ENCODE measurements around the gene PPM1H.

The PPM1H gene

DNA sequence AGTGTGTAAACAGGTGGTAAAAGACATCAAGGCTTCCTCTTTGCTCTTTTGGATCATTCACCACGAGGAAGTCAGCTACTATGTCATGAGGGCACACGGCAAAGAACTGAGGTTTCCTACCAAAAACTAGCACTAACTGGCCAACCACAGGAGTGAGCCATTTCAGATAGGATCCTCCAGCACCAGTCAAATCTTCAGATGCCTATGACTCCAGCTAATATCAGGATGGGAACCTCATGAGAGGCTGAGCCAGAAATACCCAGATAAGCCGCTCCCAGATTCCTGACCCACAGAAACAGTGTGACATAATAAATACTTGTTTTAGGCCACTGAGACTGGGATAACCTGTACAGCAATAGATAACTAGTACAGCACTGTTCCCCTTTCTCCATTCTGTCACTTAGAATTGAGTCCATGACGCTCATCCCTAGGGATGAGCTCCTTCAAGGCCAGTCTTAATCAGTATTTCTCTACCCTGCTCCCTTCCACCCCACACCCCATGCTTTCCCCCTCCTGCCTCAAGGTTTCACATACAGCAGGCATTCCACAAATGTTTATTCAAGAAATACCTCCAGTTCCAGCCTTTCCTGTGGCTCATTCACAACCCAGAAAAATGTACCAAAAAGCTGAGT is 68.4 kb downstream of the PPM1H start:
- no peak for DNase-seq

DNA sequence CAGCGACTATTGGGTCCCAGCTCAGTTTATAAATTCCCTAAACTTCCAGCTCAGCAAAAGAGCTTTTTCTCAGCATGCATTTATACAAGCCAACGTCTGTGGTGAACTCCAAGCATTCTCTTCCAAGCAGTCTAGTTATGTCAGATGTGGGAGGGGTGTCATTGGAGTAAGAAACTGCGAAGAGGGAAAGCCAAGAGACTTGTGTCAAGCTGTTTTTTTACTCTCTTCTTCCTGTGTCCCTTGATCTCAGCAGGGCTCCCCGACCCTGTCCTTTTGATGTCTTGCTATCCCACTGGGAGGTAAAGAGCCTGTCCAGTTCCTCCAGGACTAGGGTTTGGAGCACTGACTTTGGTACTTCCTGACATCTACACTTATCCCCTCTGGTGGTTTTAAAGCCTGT is 69.0 kb downstream of the PPM1H start:
- DNase-seq = no peak

DNA sequence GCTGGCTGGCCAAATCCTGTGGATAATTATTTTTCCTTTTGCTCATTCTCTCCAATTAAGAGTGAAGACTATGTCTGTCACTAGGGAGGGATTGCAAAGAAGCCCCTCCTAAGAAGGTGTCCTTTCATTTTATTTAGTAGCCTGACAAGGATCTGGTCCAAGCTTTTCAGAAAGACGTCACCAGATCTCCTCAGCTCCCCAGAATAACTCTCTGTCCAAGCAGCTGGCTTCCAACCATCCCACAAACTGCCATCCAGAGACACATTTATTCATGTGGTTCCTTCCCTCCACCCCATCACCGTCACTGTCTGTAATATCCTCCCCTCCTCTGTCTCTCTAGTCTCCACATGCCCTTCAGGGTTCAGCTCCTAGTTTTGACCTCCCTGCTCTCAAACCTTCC is 69.9 kb downstream of the PPM1H start:
- DNase-seq = no peak

DNA sequence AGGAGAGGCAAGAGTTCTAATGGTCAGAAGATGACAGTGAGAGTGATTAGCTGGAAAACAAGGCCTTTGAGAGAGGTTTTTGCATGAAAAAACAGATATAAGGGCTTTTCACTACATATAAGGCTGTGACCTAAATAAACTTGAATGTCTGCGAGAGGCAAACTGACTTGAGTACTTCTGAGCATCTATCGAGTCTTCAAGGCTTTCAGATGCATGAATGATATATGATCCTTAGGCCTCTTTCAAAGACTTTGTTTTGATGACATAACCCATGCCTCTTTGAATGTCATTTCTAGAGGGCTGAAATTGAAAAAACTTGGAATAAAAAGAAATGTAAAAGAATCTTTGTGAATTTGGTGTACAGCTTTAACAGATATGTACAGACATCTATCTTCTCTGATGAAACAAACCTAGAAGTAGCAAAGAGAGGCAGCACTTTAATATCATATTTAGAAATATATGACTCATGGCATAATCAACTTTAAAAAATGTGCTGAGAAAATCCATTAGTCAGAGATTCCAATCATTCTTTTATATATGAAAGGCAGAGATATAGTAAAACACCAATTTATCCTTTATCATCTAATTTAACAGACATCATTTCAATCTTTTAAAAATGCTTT is 72.6 kb downstream of the PPM1H start:
- DNase-seq = no peak

DNA sequence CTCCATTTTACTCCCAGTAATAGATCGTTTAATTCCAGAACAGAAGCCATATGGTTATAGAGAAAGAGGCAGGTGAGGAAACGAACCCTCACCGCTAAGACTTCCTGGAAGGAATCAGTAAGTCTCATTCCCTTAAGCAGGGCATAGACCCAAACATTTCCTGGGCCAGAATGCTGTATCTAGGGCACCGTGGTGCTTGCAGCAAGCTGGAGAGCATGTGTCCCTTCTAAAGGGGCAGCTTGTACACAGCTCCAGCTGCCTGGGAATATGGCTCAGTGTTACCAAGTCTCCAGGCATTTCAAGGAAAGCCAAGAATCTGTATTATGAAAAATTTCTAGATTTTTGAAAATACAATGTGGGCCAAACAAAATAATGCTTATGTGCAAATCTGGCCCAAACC is 73.4 kb downstream of the PPM1H start:
- no peak for DNase-seq

DNA sequence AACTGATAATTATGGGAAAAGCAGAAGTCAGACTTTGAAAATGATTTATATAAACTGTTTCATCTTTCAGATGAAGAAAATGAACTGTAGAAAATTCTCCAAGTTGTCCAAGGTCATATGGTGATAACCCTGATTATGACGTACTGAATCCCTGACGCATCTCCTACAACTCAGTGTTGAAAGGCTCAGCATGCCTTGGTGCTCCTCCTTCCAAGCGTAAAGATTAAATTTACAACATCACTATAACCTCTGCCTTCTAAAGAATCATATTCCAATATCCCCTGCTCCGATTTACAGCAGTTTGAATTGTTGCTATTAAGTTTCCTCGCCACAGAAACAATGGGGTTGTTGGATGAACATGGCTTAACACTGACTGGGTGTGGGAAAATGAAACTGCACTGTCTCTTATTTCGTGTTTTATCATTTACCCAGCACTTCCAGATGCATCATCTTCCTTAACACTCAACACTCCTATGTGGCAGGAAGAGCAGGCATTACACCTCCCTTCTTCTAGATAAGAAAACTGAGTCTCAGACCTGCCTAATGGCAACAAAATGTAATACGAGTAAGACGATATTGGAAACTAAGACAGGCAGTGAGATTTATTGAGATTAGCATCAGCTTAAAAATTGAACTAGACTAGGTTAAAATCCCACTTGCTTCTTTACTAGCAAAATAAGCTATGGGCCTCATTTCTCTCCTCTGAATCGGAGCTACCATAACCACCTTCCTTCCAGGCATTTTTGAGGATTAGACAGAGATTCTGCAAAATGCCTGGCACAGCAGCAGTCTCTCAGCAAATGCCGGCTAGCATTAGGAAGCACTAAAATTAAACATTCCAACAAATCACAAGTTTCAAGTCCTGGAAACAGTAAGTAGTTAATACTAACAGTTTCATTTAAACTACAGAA is 74.2 kb downstream of the PPM1H start:
- DNase-seq = no peak

DNA sequence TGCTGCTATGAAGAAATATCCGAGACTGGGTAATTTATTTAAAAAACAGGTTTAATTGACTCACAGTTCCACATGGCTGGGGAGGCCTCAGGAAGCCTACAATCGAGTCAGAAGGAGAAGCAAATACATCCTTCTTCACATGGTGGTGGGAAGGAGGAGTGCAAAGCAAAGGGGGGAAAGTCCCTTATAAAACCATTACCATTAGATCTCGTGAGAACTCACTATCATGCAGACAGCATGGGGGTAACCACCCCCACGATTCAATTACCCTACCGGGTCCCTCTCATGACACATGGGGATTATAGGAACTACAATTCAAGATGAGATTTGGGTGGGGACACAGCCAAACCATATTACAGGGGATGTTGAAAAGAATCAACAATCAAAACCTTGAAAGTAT is 74.9 kb downstream of the PPM1H start:
- no peak for DNase-seq

DNA sequence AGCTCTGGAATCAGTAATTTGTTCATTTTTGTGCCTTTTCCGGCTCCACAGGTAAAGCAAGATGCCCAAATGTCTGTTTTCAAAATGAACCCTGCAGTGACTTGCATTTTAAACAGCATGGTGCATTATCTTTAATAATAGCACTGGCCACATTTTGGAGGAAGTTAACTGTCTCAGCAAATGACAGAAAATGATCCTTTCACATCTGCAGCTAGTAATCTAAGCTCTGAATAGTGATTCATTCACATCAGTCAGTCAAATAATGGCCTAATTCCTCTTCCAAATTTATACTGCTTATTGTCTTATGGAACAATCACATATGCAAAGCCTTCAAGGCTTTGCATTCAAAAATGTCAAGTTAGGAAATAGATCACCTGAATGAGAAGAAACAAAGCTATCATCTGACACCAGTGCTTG is 75.6 kb downstream of the PPM1H start:
- DNase-seq = no peak

DNA sequence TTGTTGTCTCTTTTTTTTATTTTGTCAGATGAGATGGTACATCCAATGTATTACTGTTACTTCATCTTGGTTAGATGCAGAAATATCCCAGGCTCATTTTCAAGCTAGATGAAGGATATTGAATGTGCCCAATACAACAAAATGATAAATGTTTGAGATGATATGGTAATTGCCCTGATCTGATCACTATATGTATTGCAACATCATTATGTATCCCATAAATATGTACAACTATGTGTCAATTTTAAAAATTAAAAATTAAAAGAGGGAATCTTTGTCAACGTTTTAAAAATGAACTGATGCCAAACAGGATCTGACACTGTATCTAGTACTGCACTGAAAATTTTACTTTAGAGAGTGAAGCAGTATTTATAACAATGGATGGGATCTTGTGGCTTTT is 78.5 kb downstream of the PPM1H start:
- DNase-seq = no peak

DNA sequence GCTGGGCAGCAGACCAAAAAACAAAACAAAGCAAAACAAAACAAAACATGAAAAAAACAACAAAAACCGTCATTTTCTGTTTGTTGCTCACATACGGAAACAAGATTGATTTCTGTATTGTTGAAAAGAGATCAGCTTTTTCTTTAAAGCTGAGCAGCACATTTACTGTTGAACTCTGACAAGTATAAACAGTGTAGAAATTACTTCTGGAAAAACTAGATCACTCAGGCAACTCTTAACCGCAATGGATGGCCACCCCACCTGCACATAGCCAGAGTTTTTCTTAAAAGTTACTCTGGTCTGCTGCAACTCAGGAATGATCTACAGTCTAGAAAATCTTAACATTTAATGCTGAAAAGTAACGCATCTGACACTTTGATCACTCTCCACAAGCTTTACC is 80.9 kb downstream of the PPM1H start:
- DNase-seq = no peak

DNA sequence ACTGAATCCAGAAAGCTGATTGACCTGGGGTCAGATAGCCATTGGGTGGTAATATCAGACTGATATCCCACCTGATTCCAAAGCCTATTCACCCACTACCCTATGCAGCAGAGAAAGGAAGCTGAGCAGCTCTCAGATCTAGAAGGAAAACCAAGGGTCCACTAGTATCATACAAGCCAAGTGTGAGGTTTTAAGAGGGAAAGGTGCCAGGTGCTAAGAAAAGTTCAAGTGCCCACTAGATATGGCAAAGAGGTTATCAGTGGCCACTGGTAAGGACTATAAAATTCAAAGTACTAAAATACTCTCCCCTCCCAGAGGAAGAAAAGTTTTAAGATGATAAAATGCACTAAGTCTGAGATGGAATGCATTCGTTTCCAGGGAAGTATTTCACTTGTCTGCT is 85.6 kb downstream of the PPM1H start:
- no peak for DNase-seq

DNA sequence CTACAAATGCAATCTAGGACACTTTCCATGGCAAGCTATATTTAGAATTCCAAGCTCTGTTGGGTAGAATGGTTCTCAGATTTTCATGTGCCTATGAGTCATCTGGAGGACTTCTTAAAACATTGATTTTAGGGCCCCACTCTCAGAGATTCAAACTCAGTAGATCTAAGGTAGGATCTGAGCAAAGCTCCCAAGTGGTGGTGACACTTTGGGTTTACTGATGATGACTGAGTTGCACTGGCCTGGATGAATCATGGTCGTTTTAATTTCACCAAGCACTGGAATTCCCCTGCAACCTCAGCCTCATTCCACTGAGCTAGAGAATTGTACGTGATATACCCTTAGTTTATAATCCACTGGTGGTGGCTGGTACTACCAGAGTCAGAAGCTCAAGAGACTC is 86.5 kb downstream of the PPM1H start:
- no peak for DNase-seq

DNA sequence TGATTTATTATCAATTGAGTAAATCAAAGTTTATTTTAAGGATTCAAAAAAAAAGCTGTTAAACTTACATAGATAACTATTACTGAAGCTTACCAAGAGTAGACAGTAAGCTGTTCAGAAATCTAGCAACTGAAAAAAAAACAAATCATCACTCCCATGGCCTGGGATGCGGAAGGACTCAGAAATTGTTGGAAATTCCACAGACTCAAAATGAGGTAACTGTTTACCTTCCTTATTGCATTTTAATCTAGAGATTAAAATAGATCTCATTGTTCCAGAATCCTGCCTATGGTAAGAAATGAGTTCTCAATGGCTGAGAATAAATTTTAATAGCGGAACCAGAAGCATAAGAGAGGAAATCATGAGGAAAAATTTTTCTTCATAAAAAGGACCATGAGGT is 87.2 kb downstream of the PPM1H start:
- DNase-seq = no peak

DNA sequence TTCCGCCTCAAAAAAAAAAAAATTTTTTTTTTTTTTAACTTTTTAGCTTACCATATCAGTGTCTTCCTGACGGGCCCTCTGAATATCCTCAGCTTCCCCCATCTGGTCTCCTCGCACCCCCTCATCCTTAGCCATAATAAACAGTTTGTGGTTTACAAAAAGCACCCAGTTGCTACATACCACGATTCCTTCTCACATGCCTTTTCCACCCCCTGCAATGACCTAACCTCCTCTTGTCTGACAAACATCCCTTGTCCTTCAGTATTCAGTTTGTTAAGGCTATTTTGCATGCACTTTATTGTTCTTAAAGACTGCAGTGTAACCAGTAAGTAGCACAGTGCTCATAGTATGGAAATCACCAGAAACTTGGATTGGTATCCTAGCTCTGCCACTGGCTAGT is 88.5 kb downstream of the PPM1H start:
- DNase-seq = no peak

DNA sequence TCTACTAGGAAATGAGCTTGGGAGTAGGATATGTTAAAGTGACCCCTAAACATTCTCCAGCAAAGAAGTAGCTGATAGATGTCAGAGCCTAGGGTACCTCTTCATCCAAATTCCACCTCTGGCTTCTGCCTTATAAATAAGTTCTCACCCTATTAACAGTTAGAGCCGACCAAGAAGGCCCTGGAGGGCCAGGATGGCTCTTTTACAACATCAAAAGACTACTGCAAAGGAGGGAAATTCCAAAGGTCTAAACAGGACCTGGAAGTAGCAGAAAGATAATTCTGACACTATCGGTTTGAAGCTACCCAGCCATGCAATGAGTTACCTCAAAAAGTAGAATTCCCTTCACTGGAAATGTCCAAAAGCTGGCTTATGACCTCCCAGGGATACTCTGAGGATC is 90.0 kb downstream of the PPM1H start:
- no peak for DNase-seq

DNA sequence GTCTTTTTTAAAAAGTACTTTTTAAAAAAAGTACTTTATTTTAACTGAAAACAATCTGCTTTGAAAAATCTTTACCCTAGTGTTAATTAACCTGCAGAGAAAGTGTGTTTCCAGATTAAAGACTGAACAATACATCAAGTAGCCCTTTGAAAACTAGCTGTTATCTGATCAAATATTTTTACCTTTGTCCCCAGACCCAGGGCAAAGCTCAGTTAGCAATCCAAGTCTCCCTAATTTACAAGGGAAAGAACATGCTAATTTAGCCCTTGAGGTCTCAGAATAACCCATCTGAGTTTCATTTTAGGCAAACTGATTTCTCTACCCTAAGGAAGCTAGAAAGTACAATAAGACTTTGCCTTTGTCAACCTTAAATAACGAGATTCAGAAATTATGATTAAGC is 91.2 kb downstream of the PPM1H start:
- no peak for DNase-seq

DNA sequence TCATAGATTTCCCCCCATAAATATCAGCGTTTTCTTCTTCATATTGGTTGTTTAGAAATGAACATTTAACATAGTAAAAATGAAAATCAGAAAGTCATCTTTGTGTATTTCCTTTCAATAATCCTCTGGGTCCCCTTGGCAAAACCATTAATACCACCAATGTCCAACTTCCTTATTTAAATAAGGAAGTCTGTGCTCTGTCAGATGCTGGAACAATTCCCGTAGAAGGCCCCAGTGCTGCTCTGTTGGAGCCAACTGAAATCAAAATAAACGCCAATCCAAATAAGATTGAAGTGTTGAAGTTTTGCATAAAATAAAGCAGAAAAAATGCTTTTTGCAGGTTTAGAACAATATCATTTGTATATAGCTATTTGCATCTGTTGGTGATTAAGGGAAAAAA is 93.1 kb downstream of the PPM1H start:
- DNase-seq = no peak

DNA sequence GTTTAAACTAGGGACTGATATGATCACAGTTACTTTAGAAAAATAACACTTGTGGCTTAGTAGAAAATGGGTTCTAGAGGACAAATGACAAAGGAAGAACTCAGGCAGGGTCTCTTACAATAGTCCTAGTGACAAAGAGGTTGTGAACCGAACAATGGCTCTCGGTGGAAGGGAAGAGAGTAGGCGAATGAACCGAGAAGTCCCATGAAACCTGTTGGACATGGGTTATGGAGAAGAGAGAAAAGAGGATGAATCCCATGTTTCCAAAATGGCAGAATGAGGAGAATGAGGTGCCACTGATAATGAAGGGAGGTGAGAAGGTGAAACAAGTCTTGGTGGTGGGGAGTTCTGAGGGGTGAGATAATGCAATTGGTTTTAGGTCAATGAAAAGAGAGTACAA is 94.1 kb downstream of the PPM1H start:
- DNase-seq = no peak

DNA sequence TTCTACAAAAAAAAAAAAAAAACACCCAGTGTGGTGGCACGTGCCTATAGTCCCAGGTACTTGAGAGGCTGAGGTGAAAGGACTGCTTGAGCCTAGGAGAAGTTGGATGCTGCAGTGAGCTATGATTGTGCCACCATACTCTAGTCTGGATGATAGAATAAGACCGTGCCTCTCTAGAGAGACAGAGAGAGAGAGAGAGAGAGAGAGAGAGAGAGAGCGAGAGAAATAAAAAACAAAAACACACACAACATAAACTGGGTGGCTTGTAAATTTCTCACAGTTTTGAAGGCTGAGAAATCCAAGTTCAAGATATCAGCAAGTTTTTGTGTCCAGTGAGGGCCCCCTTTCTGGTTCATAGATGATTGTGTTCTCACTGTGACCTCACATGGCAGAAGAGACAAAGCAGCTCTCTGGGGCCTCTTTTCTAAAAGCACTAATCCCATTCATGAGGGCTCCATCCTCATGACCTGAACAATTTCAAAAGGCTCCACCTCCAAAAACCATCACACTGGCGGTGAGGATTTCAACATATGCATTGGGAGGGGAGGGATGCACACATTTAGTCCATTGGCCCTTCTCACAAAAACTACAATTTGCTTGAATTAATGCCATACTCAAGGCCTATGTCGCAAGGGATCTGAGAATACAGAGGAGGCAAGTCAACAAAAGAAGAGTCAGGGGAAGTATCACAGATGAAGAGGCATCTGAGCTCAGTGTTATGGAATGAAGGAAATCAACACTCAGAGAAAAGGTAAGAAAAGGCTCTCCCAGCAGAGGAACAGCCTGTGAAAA is 94.9 kb downstream of the PPM1H start:
- no peak for DNase-seq

DNA sequence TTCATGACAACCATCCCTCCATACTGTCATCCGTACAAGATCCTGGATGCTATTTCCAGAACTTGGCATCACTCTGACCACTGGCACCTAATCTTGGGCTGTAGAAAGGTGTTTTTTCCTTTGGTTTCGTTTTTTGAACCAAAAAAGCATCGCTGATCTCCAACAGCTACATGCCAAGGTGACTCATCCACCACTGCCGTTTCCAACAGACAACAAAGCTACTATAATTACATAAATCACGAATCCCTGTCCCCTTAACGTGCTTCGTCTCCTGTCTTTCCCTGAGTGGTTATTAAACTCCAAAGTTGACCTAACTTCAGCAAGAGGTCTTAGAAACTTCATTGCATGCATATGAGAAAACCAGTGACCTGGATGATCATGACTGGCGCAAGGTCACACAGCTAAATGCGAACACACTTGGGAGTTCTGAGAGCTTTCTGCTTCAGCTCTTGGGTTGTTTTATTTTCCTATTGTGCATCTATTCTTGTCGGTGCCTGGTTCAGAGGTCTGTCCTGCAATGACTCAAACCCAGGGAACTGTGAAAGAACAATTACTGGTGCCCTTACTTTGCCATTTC is 99.9 kb downstream of the PPM1H start:
- DNase-seq = no peak

DNA sequence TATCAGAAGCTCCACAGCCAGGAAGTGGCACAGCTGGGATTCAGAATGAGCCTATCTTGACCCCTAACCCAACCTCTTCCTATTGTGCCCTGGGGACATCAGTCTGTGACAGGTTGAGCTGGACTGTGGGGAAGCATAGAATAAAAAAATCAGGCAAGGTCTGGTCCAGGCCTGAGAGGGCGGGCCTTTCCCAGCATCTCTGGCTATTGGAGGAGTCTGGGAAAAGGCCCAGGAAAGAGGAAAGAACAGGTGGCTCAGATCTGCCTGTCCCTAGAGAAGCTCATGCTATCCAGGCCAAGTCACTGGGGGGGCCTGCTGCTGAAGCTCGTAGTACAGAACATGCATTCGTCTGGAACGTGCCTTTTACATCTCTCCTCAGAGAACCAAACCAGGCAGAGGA is 100.5 kb downstream of the PPM1H start:
- DNase-seq = no peak

DNA sequence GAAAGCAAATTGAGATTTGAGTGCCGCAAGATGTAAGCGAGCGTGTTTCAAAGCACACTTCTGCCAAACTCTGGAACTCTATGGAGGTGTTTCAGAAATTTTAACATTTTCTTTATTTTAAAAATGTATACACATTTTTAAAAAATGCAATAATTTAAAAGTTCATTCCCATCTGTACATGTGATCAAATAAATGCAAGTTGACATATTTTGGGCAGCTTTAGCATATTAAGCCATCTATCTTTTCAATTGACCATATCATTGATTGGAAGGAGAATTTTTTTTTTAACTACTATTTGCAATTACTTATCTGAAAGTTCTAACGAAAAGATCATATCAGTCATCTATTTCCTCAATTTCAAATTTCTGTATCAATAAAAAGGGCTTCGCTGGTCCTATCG is 101.3 kb downstream of the PPM1H start:
- DNase-seq = no peak

DNA sequence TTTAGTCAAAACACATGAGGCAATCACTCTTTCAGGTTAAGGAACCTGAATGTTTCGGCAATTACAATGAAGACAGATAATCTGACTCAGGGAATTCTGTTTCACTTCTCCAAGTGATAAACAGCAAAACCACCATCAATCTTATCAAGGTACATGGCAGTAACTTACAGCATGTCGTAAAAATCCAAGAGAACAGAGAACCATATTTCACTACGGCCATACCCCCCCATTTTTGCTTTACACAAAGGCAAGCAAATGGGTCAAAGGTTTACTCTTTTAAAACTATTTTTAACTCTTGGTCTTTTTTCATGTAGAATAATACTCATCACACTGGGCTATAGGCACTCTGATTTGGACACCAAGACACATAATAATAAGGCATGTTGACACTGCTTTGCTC is 102.4 kb downstream of the PPM1H start:
- no peak for DNase-seq
